NB4 (cell line): Measurements from ENCODE around the gene TASOR2.

ENCODE experiments used
- DNase-seq: peaks from one replicate; pipeline ENCODE4 v3.0.0; 2010; ENCODE audit warnings: low read depth
- H3K4me3 ChIP-seq: one replicate; pipeline ENCODE4 v1.5.1; 2011; ENCODE audit warnings: mild to moderate bottlenecking, low read depth, low read length, moderate library complexity
- CTCF ChIP-seq: IDR thresholded peaks from one replicate; pipeline ENCODE4 v1.5.1; 2012; ENCODE audit warnings: low read depth, low read length
- MAX ChIP-seq: IDR thresholded peaks from 2 replicates; pipeline ENCODE4 v1.6.1; 2011; ENCODE audit warnings: low read depth, low read length
- MYC ChIP-seq: IDR thresholded peaks from 2 replicates; pipeline ENCODE4 v1.6.1; 2011; ENCODE audit warnings: low read depth, low read length
- POLR2A ChIP-seq: IDR thresholded peaks from 2 replicates; pipeline ENCODE4 v1.6.1; 2011; ENCODE audit warnings: mild to moderate bottlenecking; ENCODE audit not compliant: insufficient read length; ENCODE audit errors: extremely low read depth

TASOR2 gene

GRCh38 chr10:5641501-5641900 is 43.1 kb upstream of the TASOR2 start:
- no peak for TF ChIP-seq MAX
- no peak for TF ChIP-seq MYC
- DNase-seq, result no peak
- H3K4me3 ChIP-seq, result no peak overlapping the region

GRCh38 chr10:5643346-5644067 is 41.1 kb upstream of the TASOR2 start:
- no peak overlapping the region for H3K4me3 ChIP-seq
- TF ChIP-seq MAX, result no peak
- no peak for TF ChIP-seq CTCF
- TF ChIP-seq POLR2A, result no peak
- no peak for TF ChIP-seq MYC
- no peak for DNase-seq

- H3K4me3 ChIP-seq, result no peak overlapping the region
- TF ChIP-seq MAX (no peak), POLR2A (no peak), CTCF (no peak), MYC (no peak)
- DNase-seq, result no peak
Measured at GRCh38 chr10:5644930-5645329, 39.7 kb upstream of the TASOR2 start.

- TF ChIP-seq POLR2A, result no peak
- no peak for TF ChIP-seq MAX
- no peak for TF ChIP-seq MYC
- TF ChIP-seq CTCF, result no peak
- no peak for DNase-seq
- H3K4me3 ChIP-seq, result no peak overlapping the region
Measured at GRCh38 chr10:5645375-5645774, 39.3 kb upstream of the TASOR2 start.

- TF ChIP-seq MAX (no peak), MYC (no peak), POLR2A (no peak), CTCF (no peak)
- no peak for DNase-seq
- H3K4me3 ChIP-seq, result no peak overlapping the region
Measured at GRCh38 chr10:5645944-5646617, 38.6 kb upstream of the TASOR2 start.
